HT1080 (cell line): ENCODE results near the gene CHRNA4. TPM values are rescaled to one million over a fixed set of nuclear protein-coding genes. Genes with fewer than 3 reads are reported as not detected.

Experiments used
- DNase-seq: peaks from one replicate; pipeline ENCODE4 v3.0.0-alpha.2; 2015; ENCODE audit warnings: low read depth
- total RNA-seq: library from RNA; depleted of rRNA; stranded (reverse); fragments of >200 nt; shearing (Covaris generic); gene quantifications from 2 replicates; pipeline ENCODE4 v1.2.3, GENCODE V29; 2014

Gene CHRNA4
- total RNA-seq, 1 experiment from 2014 or later, result not detected

DNA sequence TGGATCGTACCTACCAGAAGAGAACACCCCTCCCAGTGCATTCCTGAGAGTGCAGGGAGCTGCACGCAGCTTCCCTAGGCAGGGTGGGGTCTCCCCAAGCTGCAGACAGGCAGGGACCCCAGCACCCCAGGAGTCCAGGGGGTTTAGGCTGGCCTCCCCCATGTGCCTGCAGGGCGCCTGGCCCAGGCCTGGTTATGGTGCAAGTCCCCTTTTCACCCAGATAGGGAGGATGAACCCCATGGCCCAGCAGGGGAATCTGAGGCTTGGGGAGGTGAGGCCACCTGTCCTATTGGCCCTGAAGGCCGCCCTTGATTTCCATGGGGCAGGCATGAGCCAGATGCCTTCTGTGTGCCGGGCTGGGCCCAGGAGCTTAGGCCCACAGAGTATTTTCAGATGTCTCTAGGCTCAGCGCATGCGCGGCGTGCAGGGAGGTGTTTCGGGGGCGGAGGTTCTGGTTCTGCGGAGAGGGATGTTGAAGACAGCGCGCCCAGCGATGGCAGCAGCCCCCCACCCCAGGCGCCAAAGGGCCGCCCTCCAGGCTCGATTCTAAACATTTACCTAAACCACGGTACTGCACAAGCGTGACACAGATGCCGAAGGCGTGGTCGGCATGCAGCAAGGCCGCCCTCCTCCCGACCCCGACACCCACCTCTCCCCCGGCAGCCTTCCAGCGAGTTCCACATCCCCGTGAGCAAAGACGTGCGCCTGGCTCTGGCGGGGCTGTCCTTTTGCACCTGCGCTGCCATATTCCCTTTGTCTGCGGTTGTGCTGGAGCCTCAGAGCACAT lies 38.8 kb downstream of the CHRNA4 start:
- no peak for DNase-seq

GRCh38 chr20:63321148-63321831 lies 39.9 kb downstream of the CHRNA4 start:
- DNase-seq, result no peak

- no peak for DNase-seq
Measured at GRCh38 chr20:63320616-63321147, 40.5 kb downstream of the CHRNA4 start.

GRCh38 chr20:63320041-63320511 lies 41.1 kb downstream of the CHRNA4 start:
- no peak for DNase-seq

DNA sequence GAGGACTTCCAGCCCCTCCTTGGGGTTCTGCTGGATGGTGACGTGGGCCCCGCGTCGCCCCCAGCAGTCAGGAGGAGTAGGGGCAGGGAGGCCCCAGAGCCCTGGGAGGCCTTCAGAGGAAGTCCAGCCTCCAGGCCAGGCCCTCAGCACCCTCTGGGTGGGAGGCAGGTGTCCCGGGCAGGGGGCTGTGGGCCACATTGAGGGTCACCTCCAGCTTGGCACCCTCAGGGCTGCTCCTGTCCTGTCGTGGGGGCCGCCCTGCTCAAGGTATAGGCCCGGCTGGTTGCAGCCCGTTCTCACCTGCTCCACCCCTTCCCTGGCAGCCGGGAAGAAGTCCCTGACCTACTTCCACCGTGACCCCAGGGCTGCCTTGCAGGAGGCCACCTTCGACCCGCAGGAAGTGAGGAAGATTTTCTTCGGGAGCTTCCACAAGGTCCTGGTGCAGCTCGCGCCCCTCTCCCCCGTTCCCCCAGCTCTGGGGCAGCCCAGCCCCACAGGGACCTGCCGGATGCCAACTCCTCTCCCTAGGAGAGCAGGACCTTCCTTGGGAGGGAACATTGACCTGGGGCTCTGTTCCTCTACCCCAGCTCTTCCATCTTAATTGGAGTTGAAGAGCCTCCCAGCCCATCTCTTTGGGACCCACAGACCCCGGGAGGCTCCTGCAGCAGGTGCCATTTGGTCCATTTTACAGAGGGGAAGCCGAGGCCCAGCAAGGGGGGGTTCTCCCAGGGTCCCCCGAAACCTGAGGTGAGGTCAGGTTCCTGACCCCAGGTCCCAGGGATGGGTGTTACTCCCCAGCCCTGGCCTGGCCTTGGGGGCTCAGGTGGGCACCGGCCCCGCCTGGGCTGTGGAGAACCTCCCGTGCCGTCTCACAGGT lies 41.7 kb downstream of the CHRNA4 start:
- DNase-seq, result no peak

GRCh38 chr20:63318391-63319163 lies 42.6 kb downstream of the CHRNA4 start:
- DNase-seq, result no peak

GRCh38 chr20:63317601-63318291 lies 43.4 kb downstream of the CHRNA4 start:
- DNase-seq, result no peak

- DNase-seq, result no peak
Measured at GRCh38 chr20:63317061-63317460, 44.1 kb downstream of the CHRNA4 start.

DNA sequence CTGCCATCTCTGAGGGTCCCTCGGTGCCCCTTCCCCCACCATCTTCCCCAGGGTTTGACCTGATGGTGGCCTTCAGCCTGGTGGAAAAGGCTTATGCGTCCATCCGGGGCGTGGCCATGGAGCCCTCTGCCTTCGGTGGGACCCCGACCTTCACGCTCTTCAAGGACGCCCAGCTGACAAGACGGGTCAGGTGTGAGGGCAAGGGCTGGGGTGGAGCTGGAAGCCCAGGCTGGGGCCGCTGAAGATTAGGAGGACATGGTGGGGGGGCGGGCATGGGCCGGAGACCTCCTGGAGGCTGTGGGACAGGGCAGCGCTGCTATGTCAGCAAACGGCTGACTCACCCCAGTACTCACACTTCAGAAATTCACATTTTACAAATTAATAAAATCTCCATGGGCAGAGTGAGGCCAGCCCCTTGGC lies 44.6 kb downstream of the CHRNA4 start:
- no peak for DNase-seq

- DNase-seq, result no peak
Measured at GRCh38 chr20:63315731-63316491, 45.2 kb downstream of the CHRNA4 start.

DNA sequence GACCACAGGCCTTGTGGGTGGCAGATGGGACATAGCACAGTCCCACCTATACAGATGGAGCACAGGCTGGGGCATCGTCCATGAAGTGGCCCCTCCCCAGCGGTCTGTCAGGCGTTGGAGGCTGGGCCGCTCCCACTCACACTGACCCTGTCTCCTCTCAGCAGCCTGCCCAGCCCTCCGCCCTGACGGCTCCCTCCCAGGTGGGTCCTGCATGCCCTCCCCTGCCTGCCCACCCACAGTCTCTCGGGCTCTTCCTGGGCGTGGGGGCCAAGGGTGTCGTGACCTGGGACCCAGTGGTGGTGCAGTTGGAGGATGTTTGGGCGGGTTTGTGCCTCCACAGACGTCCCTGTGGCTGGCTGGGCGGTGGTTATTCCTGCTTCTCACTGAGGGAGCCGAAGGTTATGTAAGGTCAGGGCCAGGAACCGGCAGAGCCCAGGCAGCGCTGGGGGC lies 45.9 kb downstream of the CHRNA4 start:
- no peak for DNase-seq

- no peak for DNase-seq
Measured at GRCh38 chr20:63314566-63315239, 46.4 kb downstream of the CHRNA4 start.

DNA sequence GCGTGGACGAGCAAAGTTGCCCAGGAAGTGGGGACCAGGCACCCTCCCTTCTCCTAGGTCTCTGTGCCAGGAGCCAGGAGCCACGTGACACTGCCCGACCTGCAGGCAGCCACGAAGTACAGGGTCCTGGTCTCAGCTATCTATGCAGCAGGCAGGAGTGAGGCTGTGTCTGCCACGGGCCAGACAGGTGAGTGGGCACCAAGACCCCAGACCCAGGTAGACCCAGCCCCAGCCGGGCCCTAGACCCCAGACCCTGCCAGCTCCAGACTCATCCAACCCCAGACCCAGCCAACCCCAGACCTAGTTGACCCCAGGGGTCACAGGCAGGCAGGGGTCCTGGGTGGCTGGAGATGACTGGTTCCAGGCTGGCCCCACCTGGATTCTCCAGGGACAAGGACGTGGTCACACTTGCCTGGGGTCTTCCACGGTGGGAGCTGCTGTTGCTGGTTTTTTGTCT lies 47.1 kb downstream of the CHRNA4 start:
- DNase-seq, result no peak

DNA sequence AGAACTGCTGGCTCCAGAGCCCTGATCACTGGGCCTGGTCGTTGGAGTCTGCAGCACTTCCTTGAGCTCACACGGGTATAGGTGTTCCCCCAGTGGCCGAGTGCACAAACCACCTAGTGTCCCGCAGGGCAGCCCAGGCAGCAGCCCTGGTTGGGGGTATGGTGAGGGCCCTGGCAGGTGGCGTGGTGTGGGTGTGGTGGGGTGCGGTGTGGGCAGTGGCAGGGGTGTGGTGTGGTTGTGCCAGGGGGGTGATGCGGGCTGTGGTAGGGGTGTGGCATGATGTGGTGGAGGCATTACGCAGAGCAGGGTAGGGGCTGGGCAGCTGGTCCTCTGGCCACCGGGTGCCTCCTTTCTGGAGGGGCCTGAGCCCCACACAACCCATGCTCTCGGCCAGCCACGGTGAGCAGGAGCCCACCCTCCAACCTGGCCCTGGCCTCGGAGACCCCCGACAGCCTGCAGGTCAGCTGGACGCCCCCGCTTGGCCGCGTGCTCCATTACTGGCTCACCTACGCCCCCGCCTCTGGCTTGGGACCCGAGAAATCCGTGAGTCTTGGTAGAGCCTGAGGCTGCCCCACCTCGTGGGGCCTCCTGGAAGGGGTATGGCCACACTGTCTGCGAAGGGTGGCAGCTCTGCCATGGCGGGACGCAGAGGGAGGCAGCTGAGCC lies 47.7 kb downstream of the CHRNA4 start:
- DNase-seq, result no peak

- no peak for DNase-seq
Measured at GRCh38 chr20:63312690-63313348, 48.3 kb downstream of the CHRNA4 start.

GRCh38 chr20:63312273-63312672 lies 48.9 kb downstream of the CHRNA4 start:
- DNase-seq, result no peak

DNA sequence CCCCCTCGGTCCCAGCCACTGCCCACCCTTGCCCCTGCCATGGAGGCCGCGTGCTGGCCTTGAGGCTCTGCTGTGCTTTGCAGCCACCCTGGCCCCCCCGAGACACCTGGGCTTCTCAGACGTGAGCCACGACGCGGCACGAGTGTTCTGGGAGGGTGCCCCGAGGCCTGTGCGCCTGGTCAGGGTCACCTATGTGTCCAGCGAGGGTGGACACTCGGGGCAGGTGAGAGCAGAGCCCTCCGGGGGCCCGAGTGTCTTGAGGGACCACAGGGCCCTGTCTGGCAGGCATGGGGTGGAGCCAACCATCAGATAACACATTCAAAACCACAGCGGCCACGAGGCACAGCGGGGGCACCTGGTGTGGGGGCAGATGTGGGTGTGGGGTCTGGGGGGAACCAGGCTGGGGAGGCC lies 49.3 kb downstream of the CHRNA4 start:
- DNase-seq, result no peak
